ENCODE results near the gene HDGFL3. TPM values are rescaled to one million over a fixed set of nuclear protein-coding genes. Genes with fewer than 3 reads are reported as not detected.

Gene HDGFL3
- total and polyA plus RNA-seq, 10 of the 15 experiments (the other 5 are each of a cell fraction or from before 2014, with no cell fraction given) = 5.6 to 40.6 (median 15.8) TPM

DNA sequence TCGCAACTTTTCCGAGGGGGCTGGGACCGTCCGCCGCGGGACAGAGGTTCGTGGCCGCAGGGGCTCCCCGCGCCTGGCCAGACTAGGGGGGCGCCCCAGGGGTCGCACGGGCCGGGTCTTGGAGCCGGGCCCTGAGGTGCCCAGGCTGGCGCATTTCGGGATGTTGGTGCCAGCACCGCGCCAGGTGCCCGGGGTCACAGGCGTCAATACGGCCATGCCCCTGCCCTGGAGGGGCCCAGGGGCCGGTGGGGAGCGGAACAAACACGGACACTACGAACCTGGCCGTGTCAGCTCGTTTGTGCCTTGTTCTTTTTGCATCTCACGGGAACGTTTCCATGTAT lies 99.8 kb downstream of the HDGFL3 start:
- peak overlapping the region; percentile 1; the same call in 1 of the 2 replicates for H3K9ac ChIP-seq (ENCODE audit: control insufficient read depth, insufficient read depth, low read length)
- no peaks in the 10 kb centered on the region for H4K20me1 ChIP-seq (ENCODE audit: control insufficient read depth, insufficient read depth)
- H3K4me1 ChIP-seq (ENCODE audit: control insufficient read depth, insufficient read depth, low read length) = peaks cover 19% of the 10 kb centered on the region
- DNase-seq (ENCODE audit: low read depth, low spot score) = no peak
- no TSS peak for BruUV-seq (replicated peaks)
- H2AFZ ChIP-seq (ENCODE audit: control insufficient read depth, low read depth, low read length) = peak overlapping the region; percentile 81
- ATAC-seq = peak; percentile 12
- FAIRE-seq = no peak
- ChIA-PET SMC1A (ENCODE audit: uncharacterized antibody, unreplicated experiment) (no interaction called here), CTCF (no interaction called here), RAD21 (ENCODE audit: unreplicated experiment) (no interaction called here), POLR2A (no interaction called here)
- peak overlapping the region; percentile 93 for H3K4me2 ChIP-seq (ENCODE audit: control insufficient read depth, insufficient read depth)
- H3K36me3 ChIP-seq (ENCODE audit: control insufficient read depth in 2 of 2, insufficient read depth in 2 of 2, low read length in 1 of 2) = no peaks in the 10 kb centered on the region
- H3K4me3 ChIP-seq = peak overlapping the region; percentile 67
- intact Hi-C loops (cut with micrococcal nuclease; ENCODE audit: unreplicated experiment) (no loop called here), in situ Hi-C loops (cut with MboI) (no loop called here)
- H3K9me3 ChIP-seq (replicated peaks; ENCODE audit: control insufficient read depth, insufficient read depth, low read length) = no peaks in the 10 kb centered on the region
- H3K27me3 ChIP-seq (replicated peaks in 1 of 2; ENCODE audit: control insufficient read depth in 2 of 2, insufficient read depth in 2 of 2, low read length in 1 of 2) = no peaks in the 10 kb centered on the region
- TF ChIP-seq, protein P1, sequence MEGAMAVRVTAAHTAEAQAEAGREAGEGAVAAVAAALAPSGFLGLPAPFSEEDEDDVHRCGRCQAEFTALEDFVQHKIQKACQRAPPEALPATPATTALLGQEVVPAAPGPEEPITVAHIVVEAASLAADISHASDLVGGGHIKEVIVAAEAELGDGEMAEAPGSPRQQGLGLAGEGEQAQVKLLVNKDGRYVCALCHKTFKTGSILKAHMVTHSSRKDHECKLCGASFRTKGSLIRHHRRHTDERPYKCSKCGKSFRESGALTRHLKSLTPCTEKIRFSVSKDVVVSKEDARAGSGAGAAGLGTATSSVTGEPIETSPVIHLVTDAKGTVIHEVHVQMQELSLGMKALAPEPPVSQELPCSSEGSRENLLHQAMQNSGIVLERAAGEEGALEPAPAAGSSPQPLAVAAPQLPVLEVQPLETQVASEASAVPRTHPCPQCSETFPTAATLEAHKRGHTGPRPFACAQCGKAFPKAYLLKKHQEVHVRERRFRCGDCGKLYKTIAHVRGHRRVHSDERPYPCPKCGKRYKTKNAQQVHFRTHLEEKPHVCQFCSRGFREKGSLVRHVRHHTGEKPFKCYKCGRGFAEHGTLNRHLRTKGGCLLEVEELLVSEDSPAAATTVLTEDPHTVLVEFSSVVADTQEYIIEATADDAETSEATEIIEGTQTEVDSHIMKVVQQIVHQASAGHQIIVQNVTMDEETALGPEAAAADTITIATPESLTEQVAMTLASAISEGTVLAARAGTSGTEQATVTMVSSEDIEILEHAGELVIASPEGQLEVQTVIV (IDR thresholded peaks at IDR 0.05; ENCODE audit: borderline replicate concordance, partially characterized antibody) = no peak
- no peak for TF ChIP-seq CREM (IDR thresholded peaks at IDR 0.05; ENCODE audit: low read depth)
- H3K27ac ChIP-seq (ENCODE audit: control insufficient read depth, insufficient read depth) = no peak overlapping the region
- no peaks in the 10 kb centered on the region; the same call in 1 of the 2 replicates for H3K79me2 ChIP-seq (ENCODE audit: control insufficient read depth, insufficient read depth, low read length)
- 41% methylated on average over 30 of the region's 30 CpGs for WGBS (ENCODE audit: insufficient coverage, insufficient replicate concordance, low lambda C conversion rate, missing lambda C conversion rate)

DNA sequence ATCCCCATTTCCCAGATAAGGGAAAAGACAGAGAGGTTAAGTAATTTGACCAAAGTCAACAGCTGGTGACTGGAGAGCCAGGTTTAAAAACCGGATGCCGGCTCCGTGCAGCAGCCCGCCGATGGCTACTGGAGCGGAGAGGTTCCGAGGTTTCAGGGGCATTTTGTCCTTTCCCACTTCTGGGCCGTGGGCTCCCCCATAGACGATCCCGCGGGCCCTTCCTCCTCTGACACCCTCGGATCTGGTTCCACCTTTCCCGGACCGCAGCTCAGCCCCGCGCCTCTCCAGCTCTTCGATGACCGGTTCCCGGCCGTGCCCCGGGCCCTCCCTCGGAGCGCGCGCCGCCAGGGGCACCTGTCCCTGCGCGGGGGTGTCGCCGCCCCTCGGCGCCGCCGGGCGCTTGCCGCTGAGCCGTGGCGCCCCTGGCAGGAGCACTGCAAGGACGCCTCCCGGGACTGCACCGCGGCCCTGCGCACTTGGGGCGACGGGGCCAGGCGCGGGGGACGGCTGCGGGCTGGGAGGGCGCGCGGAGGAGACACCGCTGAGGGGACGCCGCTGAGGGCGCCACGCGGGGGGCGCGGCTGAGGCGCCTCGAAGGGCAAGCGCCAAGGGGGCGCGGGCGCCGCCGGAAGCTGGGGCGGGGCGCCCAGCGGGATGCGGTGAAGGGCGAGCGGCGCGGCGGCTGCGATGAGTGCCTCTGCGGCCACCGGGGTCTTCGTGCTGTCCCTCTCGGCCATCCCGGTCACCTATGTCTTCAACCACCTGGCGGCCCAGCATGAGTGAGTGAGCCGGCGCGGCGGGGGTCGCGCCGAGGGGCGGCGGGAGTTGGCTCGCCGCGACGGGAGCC lies 100.4 kb downstream of the HDGFL3 start, which contains the start of gene TM6SF1:
Gene TM6SF1, plus strand, starts transcription at position 652 of the 847 bp plus-strand sequence. Its CDS starts 36 bp downstream, at position 688.
- ATAC-seq (peak; percentile 56), DNase-seq (ENCODE audit: low read depth, low spot score) (no peak), FAIRE-seq (no peak)
- in situ Hi-C loops (cut with MboI) (no loop called here), intact Hi-C loops (cut with micrococcal nuclease; ENCODE audit: unreplicated experiment) (no loop called here)
- H3K79me2 ChIP-seq (ENCODE audit: control insufficient read depth, insufficient read depth, low read length) = no peaks in the 10 kb centered on the region; the same call in 1 of the 2 replicates
- peak within 1 kb of the TSS; percentile 93 for H3K4me2 ChIP-seq (ENCODE audit: control insufficient read depth, insufficient read depth)
- H2AFZ ChIP-seq (ENCODE audit: control insufficient read depth, low read depth, low read length) = peak within 1 kb of the TSS; percentile 81
- BruUV-seq (replicated peaks) = no TSS peak
- H4K20me1 ChIP-seq (ENCODE audit: control insufficient read depth, insufficient read depth) = no peaks in the 10 kb centered on the region
- SMC1A ChIA-PET (ENCODE audit: uncharacterized antibody, unreplicated experiment) = no interaction called here
- H3K4me1 ChIP-seq (ENCODE audit: control insufficient read depth, insufficient read depth, low read length) = peaks cover 19% of the 10 kb centered on the region
- RAD21 ChIA-PET (ENCODE audit: unreplicated experiment) = no interaction called here
- H3K9me3 ChIP-seq (replicated peaks; ENCODE audit: control insufficient read depth, insufficient read depth, low read length) = no peaks in the 10 kb centered on the region
- H3K27ac ChIP-seq (ENCODE audit: control insufficient read depth, insufficient read depth) = no peak within 1 kb of the TSS
- no peaks in the 10 kb centered on the region for H3K27me3 ChIP-seq (replicated peaks in 1 of 2; ENCODE audit: control insufficient read depth in 2 of 2, insufficient read depth in 2 of 2, low read length in 1 of 2)
- peak within 1 kb of the TSS; percentile 1; the same call in 1 of the 2 replicates for H3K9ac ChIP-seq (ENCODE audit: control insufficient read depth, insufficient read depth, low read length)
- CTCF ChIA-PET = interaction anchor here (0.6 kb wide), 1 partner anchor 522 kb away, joined by 4 read pairs; no protein-coding TSS in a partner anchor
- POLR2A ChIA-PET = no interaction called here
- WGBS (ENCODE audit: insufficient coverage, insufficient replicate concordance, low lambda C conversion rate, missing lambda C conversion rate) = 12% methylated on average over 42 of the region's 97 CpGs
- TF ChIP-seq LARP7 (IDR thresholded peaks at IDR 0.05) = peak; percentile 38; the same call in 1 of the 2 replicates
- TF ChIP-seq NFIC (IDR thresholded peaks at IDR 0.05; ENCODE audit: low read depth, low read length) = no peak
- no peak for TF ChIP-seq NR2C2 (IDR thresholded peaks at IDR 0.05; ENCODE audit: borderline replicate concordance, control insufficient read depth, insufficient read length, low read depth)
- peak; percentile 33; the same call in 1 of the 2 replicates for TF ChIP-seq POLR2A (IDR thresholded peaks at IDR 0.05; ENCODE audit: low read depth, low read length)
- TF ChIP-seq BACH1 (IDR thresholded peaks at IDR 0.05; ENCODE audit: borderline replicate concordance) = 0 out of 2 replicates have a peak, but pooled peaks have one; percentile 45
- peak; percentile 90 for TF ChIP-seq HDAC6 (IDR thresholded peaks at IDR 0.05; ENCODE audit: unreplicated experiment)
- TF ChIP-seq NR2F1 (conservative IDR thresholded peaks at IDR 0.05) = no peak
- TF ChIP-seq, protein P2, sequence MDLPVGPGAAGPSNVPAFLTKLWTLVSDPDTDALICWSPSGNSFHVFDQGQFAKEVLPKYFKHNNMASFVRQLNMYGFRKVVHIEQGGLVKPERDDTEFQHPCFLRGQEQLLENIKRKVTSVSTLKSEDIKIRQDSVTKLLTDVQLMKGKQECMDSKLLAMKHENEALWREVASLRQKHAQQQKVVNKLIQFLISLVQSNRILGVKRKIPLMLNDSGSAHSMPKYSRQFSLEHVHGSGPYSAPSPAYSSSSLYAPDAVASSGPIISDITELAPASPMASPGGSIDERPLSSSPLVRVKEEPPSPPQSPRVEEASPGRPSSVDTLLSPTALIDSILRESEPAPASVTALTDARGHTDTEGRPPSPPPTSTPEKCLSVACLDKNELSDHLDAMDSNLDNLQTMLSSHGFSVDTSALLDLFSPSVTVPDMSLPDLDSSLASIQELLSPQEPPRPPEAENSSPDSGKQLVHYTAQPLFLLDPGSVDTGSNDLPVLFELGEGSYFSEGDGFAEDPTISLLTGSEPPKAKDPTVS (IDR thresholded peaks at IDR 0.05; ENCODE audit: low read depth, low read length) = no peak
- peak; percentile 61 for TF ChIP-seq IKZF1 (conservative IDR thresholded peaks at IDR 0.05)
- TF ChIP-seq ZNF207 (IDR thresholded peaks at IDR 0.05; ENCODE audit: borderline replicate concordance) = no peak
- H3K4me3 ChIP-seq = peak within 1 kb of the TSS; percentile 67
- H3K36me3 ChIP-seq (ENCODE audit: control insufficient read depth in 2 of 2, insufficient read depth in 2 of 2, low read length in 1 of 2) = no peaks in the 10 kb centered on the region
